ENCODE data around the gene ANKRD45. TPM values are rescaled to one million over a fixed set of nuclear protein-coding genes. Genes with fewer than 3 reads are reported as not detected.
"Not testable (repeated sequence)": the region's sequence is repeated elsewhere in the genome, so short reads cannot be mapped to it uniquely, and the experiment has no call there.

Gene ANKRD45
- 1 to 10 TPM in 1 of 12 donors, under 1 TPM in 9, not detected in 2; 0.37 to 1.2 (median 0.70) TPM for polyA plus RNA-seq (ENCODE audit: insufficient read length in 12 of 12)
- long read RNA-seq, donor 1: 0 reads
- long read RNA-seq, donor 2: 0 reads
- long read RNA-seq, donor 3: 0 reads
- long read RNA-seq, donor 4: 0 reads
- long read RNA-seq, donor 5: 0 reads
- long read RNA-seq, donor 6: 0 reads
- long read RNA-seq, donor 7: 0 reads
- long read RNA-seq, donor 8: 0 reads
- long read RNA-seq, donor 9: 0 reads
- long read RNA-seq, donor 10: 0 reads
- long read RNA-seq, donor 11: 0 reads

- DNase-seq: peak; percentile 33
Measured at GRCh38 chr1:173669491-173669941, at the start of gene ANKRD45. TSS of gene ANKRD45 (minus strand) at chr1:173669851. CDS start at chr1:173659418, 10,433 bp downstream.

- DNase-seq: no peak
Measured at GRCh38 chr1:173717238-173717637, 47.6 kb upstream of the ANKRD45 start.

GRCh38 chr1:173715538-173715844 lies 45.8 kb upstream of the ANKRD45 start:
- DNase-seq: no peak

GRCh38 chr1:173714759-173715537 lies 45.3 kb upstream of the ANKRD45 start, which contains the start of gene KLHL20:
TSS of gene KLHL20 (plus strand) at chr1:173714981. CDS start at chr1:173716044, 1,063 bp downstream.
- peak; percentile 88 for DNase-seq

GRCh38 chr1:173714441-173714758 lies 44.7 kb upstream of the ANKRD45 start:
- no peak for DNase-seq

GRCh38 chr1:173708787-173709186 lies 39.1 kb upstream of the ANKRD45 start:
- no peak for DNase-seq

GRCh38 chr1:173705117-173705516 lies 35.5 kb upstream of the ANKRD45 start:
- DNase-seq: no peak

- no peak for DNase-seq
Measured at GRCh38 chr1:173702736-173703135, 33.1 kb upstream of the ANKRD45 start.

GRCh38 chr1:173701299-173701698 lies 31.6 kb upstream of the ANKRD45 start:
- not testable (repeated sequence) for DNase-seq

GRCh38 chr1:173693238-173693637 lies 23.6 kb upstream of the ANKRD45 start:
- DNase-seq: no peak

GRCh38 chr1:173688300-173688699 lies 18.6 kb upstream of the ANKRD45 start:
- no peak for DNase-seq

GRCh38 chr1:173685121-173685520 lies 15.5 kb upstream of the ANKRD45 start:
- DNase-seq: not testable (repeated sequence)

GRCh38 chr1:173683838-173684237 lies 14.2 kb upstream of the ANKRD45 start:
- DNase-seq: not testable (repeated sequence)

- DNase-seq: no peak
Measured at GRCh38 chr1:173682184-173682583, 12.5 kb upstream of the ANKRD45 start.

- not testable (repeated sequence) for DNase-seq
Measured at GRCh38 chr1:173680152-173680551, 10.5 kb upstream of the ANKRD45 start.

GRCh38 chr1:173674496-173674895 lies 4.8 kb upstream of the ANKRD45 start:
- not testable (repeated sequence) for DNase-seq

GRCh38 chr1:173666646-173667045 lies 3.0 kb downstream of the ANKRD45 start:
- no peak for DNase-seq

- DNase-seq: no peak
Measured at GRCh38 chr1:173663159-173663558, 6.5 kb downstream of the ANKRD45 start.

GRCh38 chr1:173661763-173662162 lies 7.9 kb downstream of the ANKRD45 start:
- no peak for DNase-seq

- DNase-seq: no peak
Measured at GRCh38 chr1:173661271-173661670, 8.4 kb downstream of the ANKRD45 start.

- DNase-seq: no peak
Measured at GRCh38 chr1:173660306-173660705, 9.3 kb downstream of the ANKRD45 start.

- DNase-seq: no peak
Measured at GRCh38 chr1:173648880-173649605, 20.6 kb downstream of the ANKRD45 start.

- no peak for DNase-seq
Measured at GRCh38 chr1:173646656-173647055, 23.0 kb downstream of the ANKRD45 start.

All from muscle of arm (tissue), 14 donors.